22Rv1 (cell line): ENCODE measurements around the gene GOLGA2.

ENCODE experiments used
- CTCF ChIP-seq: fragments of 450-650 bp; IDR thresholded peaks from 2 replicates; pipeline ENCODE4 v1.5.1; 2017; ENCODE audit warnings: mild to moderate bottlenecking
- ZFX ChIP-seq: fragments of 450-650 bp; IDR thresholded peaks from 2 replicates; pipeline ENCODE4 v1.6.1; 2017; ENCODE audit warnings: antibody characterized with exemption, borderline replicate concordance

DNA sequence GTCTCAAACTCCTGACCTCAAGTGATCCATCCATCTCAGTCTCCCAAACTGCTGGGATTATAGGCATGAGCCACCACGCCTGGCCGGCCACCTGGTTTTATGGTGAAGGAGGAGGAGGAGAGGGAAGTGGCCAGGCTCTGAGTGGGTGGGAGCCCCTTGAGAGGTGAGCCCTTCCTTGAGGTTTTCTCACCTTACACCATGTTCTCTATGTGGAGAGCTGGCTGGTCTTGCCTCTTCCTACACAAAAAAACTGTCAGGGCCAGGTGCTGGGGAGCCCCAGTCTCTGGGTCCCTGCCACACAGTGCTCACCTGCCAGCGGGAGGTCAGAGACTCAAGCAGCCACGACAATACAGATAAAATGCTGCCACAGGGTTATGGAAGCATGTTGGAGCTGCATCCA is 18.3 kb upstream of the GOLGA2 start:
- TF ChIP-seq CTCF (no peak), ZFX (no peak)
